ENCODE data around the gene RABL3. TPM values are rescaled to one million over a fixed set of nuclear protein-coding genes. Genes with fewer than 3 reads are reported as not detected.

The RABL3 gene
- total and polyA plus RNA-seq, 2 of the 13 experiments (the other 11 are each of a cell fraction or from before 2014, with no cell fraction given): 4.8 to 31.9 TPM

DNA sequence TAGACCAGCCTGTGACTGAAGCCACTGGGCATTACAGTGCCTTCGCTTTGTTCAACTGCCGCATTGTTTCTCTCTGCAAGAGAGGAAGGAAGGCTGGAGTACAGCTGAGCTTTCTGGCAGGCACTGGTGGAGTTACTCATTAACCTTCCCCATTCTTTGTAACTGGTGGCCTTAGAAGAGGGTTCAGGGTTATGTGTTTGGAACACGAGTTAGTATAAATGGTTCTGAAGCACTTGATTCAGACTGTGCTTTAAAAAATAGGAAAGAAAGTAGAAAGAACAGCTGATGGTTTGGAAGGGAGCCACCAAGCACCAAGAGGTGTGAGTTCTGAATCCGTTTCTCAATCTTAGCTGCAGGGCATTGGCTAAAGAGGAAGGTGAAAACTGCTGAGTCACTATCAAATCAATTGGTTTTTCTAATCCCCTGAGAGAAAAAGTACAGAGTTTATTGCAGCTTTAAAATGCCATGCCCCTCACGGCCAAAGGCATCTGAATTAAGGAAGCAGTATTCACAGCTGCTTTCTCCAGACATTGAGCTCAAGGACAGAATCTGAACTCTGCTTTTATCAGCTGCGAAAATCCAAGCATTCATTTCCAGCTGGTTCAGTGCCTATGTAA, 63.9 kb downstream of the RABL3 start (continued):
- TF ChIP-seq, protein P1, sequence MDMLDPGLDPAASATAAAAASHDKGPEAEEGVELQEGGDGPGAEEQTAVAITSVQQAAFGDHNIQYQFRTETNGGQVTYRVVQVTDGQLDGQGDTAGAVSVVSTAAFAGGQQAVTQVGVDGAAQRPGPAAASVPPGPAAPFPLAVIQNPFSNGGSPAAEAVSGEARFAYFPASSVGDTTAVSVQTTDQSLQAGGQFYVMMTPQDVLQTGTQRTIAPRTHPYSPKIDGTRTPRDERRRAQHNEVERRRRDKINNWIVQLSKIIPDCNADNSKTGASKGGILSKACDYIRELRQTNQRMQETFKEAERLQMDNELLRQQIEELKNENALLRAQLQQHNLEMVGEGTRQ (IDR thresholded peaks at IDR 0.05; ENCODE audit: low read depth, low read length): no peak
- TF ChIP-seq, protein P1 (CRISPR knock-in tag; IDR thresholded peaks at IDR 0.05; ENCODE audit: borderline replicate concordance): no peak
- TF ChIP-seq ZNF7 (CRISPR knock-in tag; IDR thresholded peaks at IDR 0.05): no peak
- TF ChIP-seq, protein P2, sequence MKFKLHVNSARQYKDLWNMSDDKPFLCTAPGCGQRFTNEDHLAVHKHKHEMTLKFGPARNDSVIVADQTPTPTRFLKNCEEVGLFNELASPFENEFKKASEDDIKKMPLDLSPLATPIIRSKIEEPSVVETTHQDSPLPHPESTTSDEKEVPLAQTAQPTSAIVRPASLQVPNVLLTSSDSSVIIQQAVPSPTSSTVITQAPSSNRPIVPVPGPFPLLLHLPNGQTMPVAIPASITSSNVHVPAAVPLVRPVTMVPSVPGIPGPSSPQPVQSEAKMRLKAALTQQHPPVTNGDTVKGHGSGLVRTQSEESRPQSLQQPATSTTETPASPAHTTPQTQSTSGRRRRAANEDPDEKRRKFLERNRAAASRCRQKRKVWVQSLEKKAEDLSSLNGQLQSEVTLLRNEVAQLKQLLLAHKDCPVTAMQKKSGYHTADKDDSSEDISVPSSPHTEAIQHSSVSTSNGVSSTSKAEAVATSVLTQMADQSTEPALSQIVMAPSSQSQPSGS (CRISPR knock-in tag; IDR thresholded peaks at IDR 0.05): no peak
- no peak for TF ChIP-seq ZNF101 (CRISPR knock-in tag; IDR thresholded peaks at IDR 0.05; ENCODE audit: borderline replicate concordance, low read depth)
- no peak for TF ChIP-seq FOXK1 (CRISPR knock-in tag; IDR thresholded peaks at IDR 0.05; ENCODE audit: borderline replicate concordance, low read depth)
- no peak for TF ChIP-seq PAF1 (CRISPR knock-in tag; IDR thresholded peaks at IDR 0.05)
- TF ChIP-seq, protein P3, sequence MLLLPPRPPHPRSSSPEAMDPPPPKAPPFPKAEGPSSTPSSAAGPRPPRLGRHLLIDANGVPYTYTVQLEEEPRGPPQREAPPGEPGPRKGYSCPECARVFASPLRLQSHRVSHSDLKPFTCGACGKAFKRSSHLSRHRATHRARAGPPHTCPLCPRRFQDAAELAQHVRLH (CRISPR knock-in tag; IDR thresholded peaks at IDR 0.05; ENCODE audit: borderline replicate concordance, low read depth): peak; percentile 50; the same call in 1 of the 2 replicates
- TF ChIP-seq ZNF337 (CRISPR knock-in tag; IDR thresholded peaks at IDR 0.05; ENCODE audit: borderline replicate concordance, low read depth): no peak
- TF ChIP-seq KLF12 (CRISPR knock-in tag; IDR thresholded peaks at IDR 0.05; ENCODE audit: borderline replicate concordance): 0 out of 2 replicates have a peak, but pooled peaks have one; percentile 37
- TF ChIP-seq ZNF556 (CRISPR knock-in tag; IDR thresholded peaks at IDR 0.05; ENCODE audit: borderline replicate concordance): no peak
- TF ChIP-seq, protein P4, sequence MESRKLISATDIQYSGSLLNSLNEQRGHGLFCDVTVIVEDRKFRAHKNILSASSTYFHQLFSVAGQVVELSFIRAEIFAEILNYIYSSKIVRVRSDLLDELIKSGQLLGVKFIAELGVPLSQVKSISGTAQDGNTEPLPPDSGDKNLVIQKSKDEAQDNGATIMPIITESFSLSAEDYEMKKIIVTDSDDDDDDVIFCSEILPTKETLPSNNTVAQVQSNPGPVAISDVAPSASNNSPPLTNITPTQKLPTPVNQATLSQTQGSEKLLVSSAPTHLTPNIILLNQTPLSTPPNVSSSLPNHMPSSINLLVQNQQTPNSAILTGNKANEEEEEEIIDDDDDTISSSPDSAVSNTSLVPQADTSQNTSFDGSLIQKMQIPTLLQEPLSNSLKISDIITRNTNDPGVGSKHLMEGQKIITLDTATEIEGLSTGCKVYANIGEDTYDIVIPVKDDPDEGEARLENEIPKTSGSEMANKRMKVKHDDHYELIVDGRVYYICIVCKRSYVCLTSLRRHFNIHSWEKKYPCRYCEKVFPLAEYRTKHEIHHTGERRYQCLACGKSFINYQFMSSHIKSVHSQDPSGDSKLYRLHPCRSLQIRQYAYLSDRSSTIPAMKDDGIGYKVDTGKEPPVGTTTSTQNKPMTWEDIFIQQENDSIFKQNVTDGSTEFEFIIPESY (CRISPR knock-in tag; IDR thresholded peaks at IDR 0.05): no peak
- no peak for TF ChIP-seq ZNF879 (CRISPR knock-in tag; IDR thresholded peaks at IDR 0.05)
- TF ChIP-seq RFX5 (IDR thresholded peaks at IDR 0.05; ENCODE audit: low read depth, low read length): no peak
- no peak for TF ChIP-seq ZNF747 (CRISPR knock-in tag; IDR thresholded peaks at IDR 0.05; ENCODE audit: borderline replicate concordance)
- no peak for TF ChIP-seq THYN1 (CRISPR knock-in tag; IDR thresholded peaks at IDR 0.05; ENCODE audit: borderline replicate concordance, low read depth)
- TF ChIP-seq ZNF629 (CRISPR knock-in tag; conservative IDR thresholded peaks at IDR 0.05): no peak; the same call in 1 of the 2 replicates
- TF ChIP-seq MYC (CRISPR knock-in tag; IDR thresholded peaks at IDR 0.05; ENCODE audit: borderline replicate concordance): no peak
- no peak for TF ChIP-seq ZNF75D (CRISPR knock-in tag; IDR thresholded peaks at IDR 0.05; ENCODE audit: borderline replicate concordance)
- TF ChIP-seq SMAD3 (CRISPR knock-in tag; IDR thresholded peaks at IDR 0.05): no peak
- TF ChIP-seq ZSCAN31 (CRISPR knock-in tag; IDR thresholded peaks at IDR 0.05; ENCODE audit: low read depth): no peak
- TF ChIP-seq ZNF790 (CRISPR knock-in tag; IDR thresholded peaks at IDR 0.05; ENCODE audit: borderline replicate concordance): no peak
- TF ChIP-seq ZBTB20 (CRISPR knock-in tag; IDR thresholded peaks at IDR 0.05; ENCODE audit: borderline replicate concordance, low read depth): peak; percentile 63; the same call in 1 of the 2 replicates
- no peak for TF ChIP-seq MTF1 (CRISPR knock-in tag; IDR thresholded peaks at IDR 0.05)
- peak; percentile 50; the same call in 1 of the 2 replicates for TF ChIP-seq ELF3 (CRISPR knock-in tag; IDR thresholded peaks at IDR 0.05)

All from HepG2 (cell line).